ENCODE data around the gene PKMYT1.
"Not testable (repeated sequence)": the region's sequence is repeated elsewhere in the genome, so short reads cannot be mapped to it uniquely, and the experiment has no call there.

Gene PKMYT1

DNA sequence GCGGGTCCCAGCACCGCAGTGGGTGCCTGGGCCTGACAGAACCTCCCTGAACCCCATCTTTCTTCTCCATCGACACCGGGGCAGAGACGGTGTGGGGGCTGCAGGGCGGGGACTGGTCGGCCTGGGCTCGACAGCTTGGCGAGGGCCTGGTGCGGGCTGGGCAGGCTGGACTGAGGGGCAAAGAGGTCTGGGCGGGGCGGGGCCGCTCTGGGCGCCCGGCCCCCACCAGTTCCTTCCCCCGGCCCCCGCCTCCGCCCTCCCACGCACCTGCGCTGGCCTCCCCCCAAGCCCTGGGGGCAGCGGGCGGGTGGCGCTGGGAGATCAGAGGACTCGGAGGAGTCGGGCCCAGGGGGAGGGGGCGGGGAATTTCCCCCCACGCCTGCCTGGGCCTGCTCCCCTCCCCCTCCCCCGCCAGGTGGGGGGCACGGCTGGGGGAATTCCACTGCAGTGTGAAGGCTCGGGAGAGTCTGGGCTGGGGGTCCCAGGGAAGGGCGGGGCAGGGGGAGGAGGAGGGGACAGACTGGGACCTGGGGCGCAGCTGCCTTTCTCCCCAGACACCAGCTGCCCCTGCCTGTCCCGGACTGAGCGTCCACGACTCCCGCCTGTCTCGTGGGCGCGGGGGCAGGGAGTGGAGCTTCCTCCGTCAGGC, 17.0 kb downstream of the PKMYT1 start:
- in situ Hi-C loops (cut with HindIII; ENCODE audit: low sequenced_read_pairs), result no loop called here

DNA sequence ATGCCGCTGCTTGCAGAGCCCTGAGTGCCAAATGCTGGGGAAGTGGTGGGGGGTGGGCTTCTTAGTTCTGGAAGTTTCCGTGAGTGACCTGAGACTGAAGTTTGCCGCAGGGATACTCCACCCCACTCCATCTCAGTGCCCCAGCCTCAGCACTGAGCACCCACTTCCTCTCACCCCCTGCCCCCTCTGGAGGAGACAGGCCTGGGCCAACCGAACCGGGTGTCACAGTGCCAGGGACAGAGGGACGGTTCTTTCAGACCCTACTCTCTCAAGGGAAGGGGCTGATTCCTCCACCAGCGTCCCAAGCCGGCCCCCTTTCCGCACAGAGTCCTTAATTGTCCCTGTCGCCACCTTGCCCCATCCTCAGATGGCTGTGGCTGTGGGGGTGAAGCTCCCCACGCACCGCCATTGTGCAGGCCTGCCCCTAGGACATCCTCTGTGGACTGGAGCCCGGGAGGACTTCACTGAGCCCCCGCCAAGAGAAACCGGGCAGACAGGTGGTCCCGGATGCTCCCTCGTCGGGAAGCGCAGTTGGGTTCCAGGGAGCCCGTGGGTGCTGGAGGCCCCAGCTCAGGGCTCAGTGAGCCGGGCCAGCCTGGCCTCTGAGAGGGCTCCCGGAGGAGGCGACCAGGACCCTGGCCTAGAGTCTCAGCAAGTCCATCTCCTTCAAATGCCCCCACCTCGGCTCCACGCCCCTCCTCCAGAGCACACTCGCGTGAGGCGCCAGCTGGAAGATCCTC, 17.7 kb downstream of the PKMYT1 start:
- in situ Hi-C loops (cut with HindIII; ENCODE audit: low sequenced_read_pairs), result no loop called here

DNA sequence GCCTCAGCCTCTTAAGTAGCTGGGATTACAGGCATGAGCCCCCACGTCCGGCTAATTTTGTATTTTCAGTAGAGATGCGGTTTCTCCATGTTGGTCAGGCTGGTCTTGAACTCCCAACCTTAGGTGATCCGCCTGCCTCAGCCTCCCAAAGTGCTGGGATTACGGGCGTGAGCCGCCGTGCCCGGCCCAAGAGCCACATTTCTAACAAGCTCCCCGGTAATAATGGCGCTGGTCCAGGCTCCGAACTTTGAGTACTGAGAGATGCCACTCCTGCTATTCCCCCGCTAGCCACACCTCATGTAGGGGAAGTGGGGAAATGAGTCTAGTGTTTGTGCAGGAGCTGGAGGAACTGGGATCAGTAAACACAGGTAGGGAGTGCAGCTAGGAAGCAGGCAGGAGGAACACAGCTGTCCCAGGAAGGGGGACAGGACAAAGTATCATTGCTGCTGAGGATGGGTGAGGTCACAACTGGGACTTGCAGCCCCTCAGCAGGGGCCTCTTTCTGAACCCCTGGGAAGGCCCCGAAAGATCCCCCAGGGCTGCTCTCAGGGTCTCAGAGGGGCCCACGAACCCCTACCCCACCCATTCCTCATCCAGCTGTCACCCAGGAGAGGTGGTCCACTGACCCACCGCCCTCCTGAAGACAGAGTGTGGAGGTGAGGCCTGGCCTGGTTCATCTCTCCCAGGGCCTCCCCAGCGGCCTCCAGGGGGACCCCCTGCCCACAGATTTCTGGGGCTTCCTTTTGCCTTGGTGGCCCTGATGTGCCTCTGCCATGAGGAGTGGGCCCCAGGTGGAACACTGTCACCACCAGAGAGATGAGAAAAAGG, 19.8 kb downstream of the PKMYT1 start:
- in situ Hi-C loops (cut with HindIII; ENCODE audit: low sequenced_read_pairs), result no loop called here

DNA sequence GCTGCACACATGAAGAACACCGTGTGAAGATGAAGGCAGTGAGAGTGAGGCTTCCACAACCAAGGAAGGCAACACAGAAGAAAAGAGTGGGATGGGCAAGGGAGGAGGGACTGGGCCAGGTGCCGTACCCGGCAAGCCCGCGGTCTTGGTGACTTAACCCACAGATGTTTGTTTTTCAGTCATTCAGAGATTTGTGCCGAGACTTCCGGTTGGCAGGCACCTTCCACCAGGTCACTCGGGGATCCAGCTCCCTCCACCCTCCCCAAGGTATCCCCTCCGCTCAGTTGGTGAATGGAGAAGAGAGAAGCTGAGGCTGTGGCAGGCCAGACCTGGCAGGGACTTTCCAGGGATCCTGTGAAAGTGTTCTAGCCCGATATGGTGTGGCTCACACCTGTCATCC, 21.0 kb downstream of the PKMYT1 start:
- in situ Hi-C loops (cut with HindIII; ENCODE audit: low sequenced_read_pairs), result no loop called here

DNA sequence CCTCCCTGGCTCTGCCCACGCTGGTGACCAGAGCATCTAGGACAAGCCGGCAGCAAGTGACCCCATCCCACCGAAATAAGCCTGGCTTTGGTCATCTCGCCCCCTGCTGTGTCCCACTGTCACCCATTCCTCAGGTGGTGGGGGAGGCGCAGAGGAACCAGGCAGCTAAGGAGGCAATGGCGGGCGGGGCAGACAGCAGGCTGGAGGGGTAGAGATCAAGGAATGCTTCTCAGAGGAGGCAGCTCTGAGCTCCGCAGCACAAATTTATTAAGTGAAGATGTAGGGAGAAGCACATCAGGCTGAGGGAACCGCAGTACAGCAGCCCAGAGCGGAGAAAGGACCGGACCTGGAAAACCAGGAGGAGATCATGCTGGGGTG, 23.7 kb downstream of the PKMYT1 start:
- in situ Hi-C loops (cut with HindIII; ENCODE audit: low sequenced_read_pairs), result no loop called here

DNA sequence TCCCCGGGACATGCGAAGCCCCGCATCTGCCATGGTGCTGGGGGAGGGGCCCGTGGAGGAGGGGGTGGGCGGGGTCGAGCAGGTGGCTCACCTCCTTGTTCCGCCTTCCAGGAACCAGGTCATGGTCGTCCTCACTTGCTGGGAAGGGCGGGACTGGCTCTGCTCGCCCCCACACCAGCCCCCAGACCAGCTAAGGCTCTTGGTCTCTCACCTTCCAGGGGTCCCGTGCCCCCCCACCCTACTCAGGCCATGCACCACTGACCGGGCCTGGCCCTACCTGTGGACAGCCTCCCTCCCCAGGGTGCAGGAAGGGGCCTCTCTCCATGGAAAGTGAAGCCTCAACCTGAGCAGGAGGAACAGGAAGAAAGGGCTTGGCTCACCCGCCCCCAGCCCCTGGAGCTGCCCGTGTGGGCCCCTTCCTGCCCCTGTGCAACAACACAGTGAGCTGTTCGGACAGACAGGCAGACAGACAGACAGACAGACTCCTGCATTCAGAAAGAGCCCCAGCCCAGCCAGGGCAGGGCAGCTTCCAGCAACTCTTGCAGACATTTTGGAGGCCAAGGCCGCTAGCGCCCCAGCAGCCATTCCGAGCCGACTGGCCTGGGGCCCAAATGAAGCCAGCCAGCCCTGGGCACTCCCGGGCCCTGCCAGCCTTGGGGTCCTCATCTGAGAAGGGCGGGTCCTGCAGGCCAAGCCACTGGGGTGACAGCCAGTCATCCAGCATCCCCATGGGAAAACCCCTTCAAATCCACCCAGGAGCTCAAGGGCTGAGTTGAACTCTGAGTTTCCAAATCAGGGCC, 24.3 kb downstream of the PKMYT1 start:
- in situ Hi-C loops (cut with HindIII; ENCODE audit: low sequenced_read_pairs), result no loop called here

DNA sequence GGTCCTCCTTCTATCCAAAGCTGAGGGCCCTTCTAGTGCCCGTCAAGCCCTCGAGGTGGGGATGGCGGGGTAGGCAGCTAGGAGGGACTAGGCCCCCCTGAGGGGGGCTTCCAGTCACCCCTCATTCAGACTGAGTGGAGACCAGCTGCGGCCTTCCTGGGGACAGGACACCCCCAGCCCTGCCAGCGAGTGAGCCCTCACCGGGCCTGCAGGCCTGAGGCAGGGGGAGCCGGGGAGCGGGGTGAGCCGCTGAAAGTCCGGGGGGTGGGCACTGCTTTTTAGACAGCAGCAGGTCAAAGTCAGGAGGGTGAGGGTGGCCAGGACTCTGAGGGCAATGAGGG, 24.8 kb downstream of the PKMYT1 start:
- in situ Hi-C loops (cut with HindIII; ENCODE audit: low sequenced_read_pairs), result no loop called here

DNA sequence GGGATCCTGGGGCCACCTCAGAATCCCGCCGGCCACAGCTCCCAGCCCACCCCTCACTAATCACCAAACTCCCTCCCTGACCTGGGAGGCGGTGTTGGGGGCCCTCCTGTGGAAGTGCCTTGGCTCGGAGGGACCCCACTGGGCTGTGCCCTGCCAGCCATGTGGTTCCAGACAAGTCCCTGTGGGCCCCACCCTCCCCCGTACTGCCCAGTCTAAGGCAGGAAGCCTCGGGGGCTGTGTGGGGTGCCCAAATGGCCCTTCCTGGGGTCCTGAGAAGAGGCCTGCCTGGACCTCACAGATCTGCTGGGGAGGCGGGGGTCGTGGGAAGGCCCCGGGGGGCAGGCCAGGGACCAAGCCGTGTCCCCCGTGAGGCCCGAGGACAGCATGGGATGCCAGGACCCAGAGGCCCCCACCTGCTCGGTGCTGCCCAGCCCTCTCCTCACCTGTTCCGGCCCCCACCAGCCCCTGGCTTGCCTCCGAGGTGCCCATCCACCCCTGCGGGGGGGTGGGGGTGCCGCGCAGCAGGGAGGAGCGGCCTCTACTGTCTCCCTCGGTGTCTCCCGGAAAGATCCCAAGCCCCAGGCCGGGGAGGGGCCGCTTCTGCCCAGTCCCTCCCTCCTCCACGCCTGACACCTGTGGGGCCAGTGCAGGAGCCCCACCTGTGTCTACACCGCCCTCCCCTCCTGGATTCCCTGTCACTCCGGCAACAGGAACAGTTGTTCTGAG, 25.4 kb downstream of the PKMYT1 start:
- in situ Hi-C loops (cut with HindIII; ENCODE audit: low sequenced_read_pairs), result no loop called here

DNA sequence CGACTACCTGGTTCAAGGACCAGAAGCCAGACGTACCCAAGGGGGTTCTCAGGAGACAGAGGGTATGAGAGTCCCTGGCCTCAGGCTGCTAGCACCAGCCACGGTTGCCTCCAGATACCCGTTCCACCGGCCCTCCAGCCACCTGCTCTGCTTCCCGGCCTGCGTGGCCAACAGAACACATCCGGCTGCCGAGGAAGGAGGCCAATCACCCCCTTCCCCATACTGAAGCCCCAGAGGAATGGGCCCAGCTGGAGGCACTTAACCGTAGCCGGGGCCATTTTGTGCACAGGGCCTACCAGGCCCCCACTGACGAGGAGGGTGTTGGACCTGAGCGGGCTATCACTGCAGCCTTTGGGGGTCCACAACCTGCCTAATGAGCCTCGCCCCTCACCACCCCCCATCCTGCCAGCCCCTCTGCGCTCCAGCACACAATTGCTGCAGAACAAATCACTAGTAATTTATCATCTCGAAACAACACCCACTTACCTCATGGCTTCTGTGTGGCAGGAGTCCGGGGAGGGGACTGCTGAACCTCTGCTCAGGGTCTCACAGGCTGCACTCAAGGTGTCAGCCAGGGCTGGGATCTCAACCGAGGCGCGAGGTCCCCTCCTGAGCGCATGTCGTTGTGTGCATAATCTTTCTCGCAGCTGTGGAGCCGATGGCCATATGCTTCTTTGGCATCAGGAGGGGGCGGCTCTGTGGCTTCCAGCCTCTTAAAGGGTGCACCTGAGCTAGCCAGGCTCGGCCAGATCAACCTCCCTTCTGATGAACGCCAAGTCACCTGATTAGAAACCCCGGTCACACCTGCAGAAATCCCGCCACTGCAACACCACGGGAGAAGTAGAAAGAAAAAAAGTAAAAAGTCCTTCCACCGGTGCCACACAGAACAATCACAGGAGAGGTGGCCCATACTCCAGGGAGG, 26.3 kb downstream of the PKMYT1 start:
- in situ Hi-C loops (cut with HindIII; ENCODE audit: low sequenced_read_pairs), result no loop called here

DNA sequence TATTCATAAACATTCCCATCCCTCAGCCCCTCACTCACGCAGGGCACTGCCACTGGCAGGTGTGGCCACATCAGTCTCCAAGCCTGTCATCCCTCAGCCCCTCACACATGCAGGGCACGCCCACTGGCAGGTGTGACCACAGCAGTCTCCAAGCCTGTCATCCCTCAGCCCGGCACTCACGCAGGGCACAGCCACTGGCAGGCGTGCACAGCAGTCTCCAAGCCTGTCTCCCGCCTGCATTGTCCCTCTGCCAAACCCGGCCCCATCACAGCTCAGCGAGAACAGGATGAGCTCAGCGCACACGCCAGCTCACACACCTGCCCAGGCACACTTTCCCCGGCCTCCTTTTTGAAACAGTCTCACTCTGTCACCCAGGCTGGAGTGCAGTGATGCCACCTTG, 27.6 kb downstream of the PKMYT1 start:
- in situ Hi-C loops (cut with HindIII; ENCODE audit: low sequenced_read_pairs), result no loop called here

DNA sequence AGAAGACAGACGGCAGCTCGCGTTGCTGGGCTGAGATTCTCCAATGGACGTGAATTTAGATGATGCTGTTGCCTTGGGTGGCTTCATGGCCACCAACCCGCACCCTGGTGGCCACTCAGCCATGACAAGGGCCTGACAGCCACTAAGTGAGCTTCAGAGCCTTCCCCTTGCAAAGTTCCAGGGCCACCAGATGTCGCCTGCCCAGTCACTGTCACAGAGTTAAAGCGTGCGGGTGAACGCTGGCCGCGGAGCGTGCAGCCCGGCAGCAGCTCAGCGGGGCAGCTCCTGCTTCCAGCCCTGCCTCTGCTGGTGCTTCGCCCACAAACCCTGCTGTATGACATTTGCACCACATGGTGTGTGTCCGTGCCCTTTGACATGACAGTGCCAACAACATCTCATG, 29.5 kb downstream of the PKMYT1 start:
- in situ Hi-C loops (cut with HindIII; ENCODE audit: low sequenced_read_pairs), result no loop called here

DNA sequence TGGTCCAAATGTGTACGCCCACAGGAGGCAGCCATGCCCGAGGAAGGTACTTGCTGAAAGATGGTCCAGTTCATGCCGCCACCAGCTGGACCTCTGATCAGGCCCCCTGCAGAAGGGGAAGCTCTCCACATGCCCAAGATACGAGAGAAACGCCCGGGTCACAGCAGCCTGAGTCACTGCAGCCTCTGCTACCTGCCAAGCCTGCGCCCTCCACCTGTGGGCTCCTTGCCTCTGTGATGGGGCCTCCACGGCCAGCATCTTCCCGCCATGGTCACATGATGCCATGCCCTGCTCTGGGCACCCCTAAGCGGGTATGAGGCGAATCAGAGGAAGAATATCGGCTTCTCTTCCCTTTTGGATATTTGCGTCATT, 29.9 kb downstream of the PKMYT1 start:
- in situ Hi-C loops (cut with HindIII; ENCODE audit: low sequenced_read_pairs), result no loop called here

DNA sequence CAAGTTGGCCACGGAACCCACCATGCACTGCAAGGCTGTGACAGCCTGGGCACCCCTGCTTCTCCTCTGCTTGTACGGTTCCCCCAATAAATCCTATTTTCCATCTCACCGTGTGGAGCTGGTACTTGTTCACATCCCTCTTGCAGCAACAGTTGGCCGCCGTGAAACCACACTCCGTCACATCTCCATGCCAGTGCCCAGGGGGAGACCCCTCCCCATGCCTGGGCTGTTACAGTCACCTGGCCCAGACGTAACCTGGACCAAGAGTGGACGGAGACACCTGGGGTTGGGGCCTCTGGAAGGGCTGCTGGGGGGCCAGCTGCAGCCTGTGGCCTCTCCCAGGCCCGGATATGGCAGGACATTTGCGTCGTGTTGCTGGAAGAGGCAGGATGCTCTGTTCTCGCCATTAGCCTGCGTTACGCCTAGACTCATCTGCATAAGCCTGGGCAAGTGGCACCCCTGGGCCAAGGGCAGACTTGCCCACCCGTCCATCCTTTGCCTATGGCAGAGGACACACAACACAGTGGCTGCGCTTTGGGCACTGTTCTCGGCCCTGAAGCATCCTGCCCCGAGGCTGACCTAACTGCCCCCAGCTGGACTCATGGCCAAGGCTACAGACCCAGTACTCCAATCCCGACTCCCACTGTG, 30.4 kb downstream of the PKMYT1 start:
- in situ Hi-C loops (cut with HindIII; ENCODE audit: low sequenced_read_pairs), result no loop called here

DNA sequence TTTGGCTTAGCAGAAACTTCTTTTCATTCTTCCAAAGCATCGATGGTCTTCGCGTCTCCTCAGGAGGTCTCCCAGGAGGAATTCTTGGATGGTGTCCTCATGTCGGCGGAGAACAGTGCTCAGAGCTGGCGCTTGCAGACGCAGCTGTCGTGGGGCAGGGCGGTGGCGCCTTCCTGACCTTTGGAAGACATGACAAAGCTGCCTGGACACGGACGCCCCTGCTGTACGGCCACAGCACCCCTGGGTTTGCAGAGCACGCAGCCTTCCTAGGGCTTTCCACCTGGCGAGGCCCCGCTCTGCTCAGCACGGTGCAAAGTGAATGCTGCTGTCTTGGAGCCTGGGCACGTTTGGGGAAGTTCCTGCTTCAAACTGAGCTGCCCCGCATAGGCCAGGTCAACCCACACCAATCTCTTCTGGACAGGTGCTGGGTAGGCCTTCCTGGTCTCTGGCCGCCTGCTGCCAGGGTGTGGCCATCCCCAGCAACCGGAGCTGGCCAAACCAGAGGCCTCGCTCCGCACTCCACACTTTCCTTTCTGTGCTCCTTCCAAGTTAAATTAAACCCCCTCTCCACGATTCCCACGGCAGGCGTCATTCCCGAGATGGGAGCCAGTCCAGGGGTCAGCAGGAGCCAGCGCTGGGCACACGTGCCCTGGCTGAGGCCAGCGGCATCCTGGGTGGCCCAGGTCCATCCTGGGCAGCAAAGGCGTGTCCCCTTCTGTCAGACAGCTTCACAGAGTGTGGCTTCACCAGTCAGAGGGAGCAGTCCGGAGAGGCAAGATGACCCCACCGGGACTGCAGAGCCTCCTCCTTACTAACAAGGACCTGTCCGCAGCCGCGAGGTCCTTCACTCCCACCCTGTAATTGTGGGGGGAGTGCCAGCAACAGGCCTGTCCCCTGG, 31.2 kb downstream of the PKMYT1 start:
- in situ Hi-C loops (cut with HindIII; ENCODE audit: low sequenced_read_pairs), result no loop called here

DNA sequence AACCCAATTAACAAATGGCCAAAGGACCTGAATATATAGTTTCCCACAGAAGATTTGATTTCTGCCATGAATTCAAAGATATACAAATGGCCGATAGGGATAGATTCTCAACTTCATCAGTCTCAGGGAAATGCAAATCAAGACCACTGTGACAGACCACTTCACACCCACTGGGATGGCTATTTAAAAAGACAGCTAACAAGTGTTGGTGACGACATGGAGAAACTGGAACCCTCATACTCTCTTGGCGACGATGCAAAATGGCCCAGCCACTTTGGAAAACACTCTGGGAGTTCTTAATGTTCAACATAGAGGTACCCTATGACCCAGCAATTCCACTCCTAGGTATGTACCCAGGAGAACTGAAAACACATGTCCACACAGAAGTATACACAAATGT, 33.6 kb downstream of the PKMYT1 start:
- in situ Hi-C loops (cut with HindIII; ENCODE audit: low sequenced_read_pairs), result no loop called here

DNA sequence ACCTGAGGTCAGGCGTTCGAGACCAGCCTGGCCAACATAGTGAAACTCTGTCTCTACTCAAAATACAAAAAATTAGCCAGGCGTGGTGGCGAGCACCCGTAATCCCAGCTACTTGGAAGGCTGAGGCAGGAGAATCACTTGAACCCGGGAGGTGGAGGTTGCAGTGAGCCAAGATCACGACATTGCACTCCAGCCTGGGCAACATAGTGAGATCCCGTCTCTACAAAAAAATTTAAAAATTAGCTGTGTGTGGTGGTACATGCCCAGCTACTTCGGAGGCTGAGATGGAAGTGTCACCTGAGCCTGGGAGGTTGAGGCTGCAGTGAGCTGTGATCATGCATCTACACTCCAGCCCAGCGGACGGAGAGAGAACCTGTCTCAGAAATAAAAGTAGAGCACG, 36.5 kb downstream of the PKMYT1 start:
- in situ Hi-C loops (cut with HindIII; ENCODE audit: low sequenced_read_pairs), result not testable (repeated sequence)

DNA sequence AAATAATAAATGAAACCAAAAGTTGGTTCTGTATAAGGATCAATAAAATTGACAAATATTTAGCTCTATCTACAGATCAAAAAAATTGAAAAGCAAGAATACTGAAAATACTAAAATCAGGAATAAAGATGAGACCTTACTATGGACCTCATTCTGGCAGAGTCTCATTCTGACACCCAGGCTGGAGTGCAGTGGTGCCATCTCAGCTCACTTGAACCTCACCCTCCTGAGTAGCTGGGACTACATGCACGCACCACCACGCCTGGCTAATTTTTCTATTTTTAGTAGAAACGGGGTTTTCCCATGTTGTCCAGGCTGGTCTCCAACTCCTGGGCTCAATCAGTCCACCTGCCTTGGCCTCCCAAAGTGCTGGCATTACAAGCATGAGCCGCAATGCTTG, 38.2 kb downstream of the PKMYT1 start:
- in situ Hi-C loops (cut with HindIII; ENCODE audit: low sequenced_read_pairs), result no loop called here

DNA sequence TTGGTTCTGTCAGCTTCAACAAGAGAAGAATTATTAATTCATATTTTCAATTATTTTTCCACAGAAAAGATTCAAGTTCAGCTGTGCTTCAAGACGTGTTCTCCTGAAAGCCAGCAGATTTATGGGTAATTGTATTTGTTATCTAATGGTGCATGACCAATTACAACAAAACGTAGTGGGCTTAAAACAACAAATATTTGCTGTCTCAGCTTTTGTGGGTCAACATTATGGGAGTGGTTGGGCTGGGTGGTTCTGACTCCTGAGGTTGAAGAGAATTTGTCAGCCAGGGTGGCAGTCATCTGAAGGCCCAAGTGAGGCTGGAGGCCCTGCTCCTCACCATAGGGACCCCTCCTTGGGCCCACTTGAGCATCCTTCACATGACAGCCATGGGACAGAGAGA, 40.3 kb downstream of the PKMYT1 start:
- in situ Hi-C loops (cut with HindIII; ENCODE audit: low sequenced_read_pairs), result no loop called here
